ENCODE results near the gene KLHL29. TPM values are rescaled to one million over a fixed set of nuclear protein-coding genes. Genes with fewer than 3 reads are reported as not detected.

Gene KLHL29
- polyA plus RNA-seq, 1 donor from 2014 or later = 42.4 TPM

DNA sequence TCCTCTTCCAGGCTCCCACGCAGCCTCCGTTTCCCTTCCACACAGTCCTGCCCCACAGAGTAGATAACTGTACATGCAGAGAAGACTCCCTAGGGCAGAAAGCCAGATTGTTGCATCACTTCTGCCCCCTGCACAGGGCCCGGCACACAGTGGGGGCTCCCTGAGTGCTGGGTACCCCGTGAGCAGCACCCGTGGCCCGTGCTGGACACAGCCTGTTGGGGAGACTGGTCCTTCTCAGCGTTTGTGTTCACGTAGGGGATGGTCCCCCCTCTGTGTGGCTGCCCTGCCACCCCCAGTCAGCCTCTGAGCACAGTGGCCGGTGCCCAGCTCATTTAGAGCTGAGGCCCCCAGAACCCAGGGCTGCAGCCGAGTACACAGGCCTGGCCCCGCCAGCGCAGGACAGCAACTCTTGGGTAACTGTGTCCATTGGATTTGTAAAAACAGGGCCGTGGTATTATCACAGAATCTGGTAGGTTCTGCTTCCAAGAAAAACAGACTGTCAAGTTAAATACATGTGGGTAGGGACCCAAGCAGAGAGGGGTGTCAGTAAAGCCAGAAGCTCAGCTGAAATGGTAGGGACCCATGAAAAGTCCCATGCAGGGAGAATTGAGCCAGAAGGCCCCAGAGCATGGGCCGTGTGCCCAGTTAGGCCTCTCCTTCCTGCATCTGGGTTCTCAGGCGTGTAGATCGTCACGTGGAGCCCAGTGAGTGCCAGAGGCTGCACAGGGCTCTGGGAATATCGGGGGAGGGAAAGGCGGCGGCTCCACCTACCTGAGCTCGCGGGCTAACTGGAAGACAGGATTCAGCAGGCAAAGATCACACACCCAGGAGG lies 284.6 kb downstream of the KLHL29 start (continued):
- TF ChIP-seq, protein P1, sequence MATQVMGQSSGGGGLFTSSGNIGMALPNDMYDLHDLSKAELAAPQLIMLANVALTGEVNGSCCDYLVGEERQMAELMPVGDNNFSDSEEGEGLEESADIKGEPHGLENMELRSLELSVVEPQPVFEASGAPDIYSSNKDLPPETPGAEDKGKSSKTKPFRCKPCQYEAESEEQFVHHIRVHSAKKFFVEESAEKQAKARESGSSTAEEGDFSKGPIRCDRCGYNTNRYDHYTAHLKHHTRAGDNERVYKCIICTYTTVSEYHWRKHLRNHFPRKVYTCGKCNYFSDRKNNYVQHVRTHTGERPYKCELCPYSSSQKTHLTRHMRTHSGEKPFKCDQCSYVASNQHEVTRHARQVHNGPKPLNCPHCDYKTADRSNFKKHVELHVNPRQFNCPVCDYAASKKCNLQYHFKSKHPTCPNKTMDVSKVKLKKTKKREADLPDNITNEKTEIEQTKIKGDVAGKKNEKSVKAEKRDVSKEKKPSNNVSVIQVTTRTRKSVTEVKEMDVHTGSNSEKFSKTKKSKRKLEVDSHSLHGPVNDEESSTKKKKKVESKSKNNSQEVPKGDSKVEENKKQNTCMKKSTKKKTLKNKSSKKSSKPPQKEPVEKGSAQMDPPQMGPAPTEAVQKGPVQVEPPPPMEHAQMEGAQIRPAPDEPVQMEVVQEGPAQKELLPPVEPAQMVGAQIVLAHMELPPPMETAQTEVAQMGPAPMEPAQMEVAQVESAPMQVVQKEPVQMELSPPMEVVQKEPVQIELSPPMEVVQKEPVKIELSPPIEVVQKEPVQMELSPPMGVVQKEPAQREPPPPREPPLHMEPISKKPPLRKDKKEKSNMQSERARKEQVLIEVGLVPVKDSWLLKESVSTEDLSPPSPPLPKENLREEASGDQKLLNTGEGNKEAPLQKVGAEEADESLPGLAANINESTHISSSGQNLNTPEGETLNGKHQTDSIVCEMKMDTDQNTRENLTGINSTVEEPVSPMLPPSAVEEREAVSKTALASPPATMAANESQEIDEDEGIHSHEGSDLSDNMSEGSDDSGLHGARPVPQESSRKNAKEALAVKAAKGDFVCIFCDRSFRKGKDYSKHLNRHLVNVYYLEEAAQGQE (IDR thresholded peaks at IDR 0.05; ENCODE audit: borderline replicate concordance) = no peak
- TF ChIP-seq RAD21 (conservative IDR thresholded peaks at IDR 0.05) (no peak), TAF1 (IDR thresholded peaks at IDR 0.05; ENCODE audit: low read depth) (no peak)

DNA sequence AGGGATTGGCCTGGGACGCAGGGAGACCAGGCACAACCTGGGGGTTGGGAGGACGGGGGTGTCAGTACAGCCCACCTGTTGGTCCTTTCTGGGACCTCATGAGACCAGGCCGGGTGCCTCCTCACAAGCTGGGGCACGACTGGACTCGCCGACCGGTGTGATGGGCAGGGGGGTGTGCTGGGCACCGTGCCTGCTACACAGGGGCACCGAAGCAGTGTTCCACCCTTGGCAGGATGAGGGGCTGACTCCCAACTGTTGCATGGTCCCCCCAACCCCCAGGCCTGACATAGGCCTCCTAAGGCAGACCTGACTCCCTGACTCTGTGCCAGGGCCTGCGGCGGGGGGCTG lies 285.2 kb downstream of the KLHL29 start:
- no peak for TF ChIP-seq MXI1 (conservative IDR thresholded peaks at IDR 0.05; ENCODE audit: poor library complexity, severe bottlenecking)
- no peak for TF ChIP-seq SMC3 (conservative IDR thresholded peaks at IDR 0.05; ENCODE audit: poor library complexity)
- no peak for TF ChIP-seq POLR2AphosphoS5 (IDR thresholded peaks at IDR 0.05)
- TF ChIP-seq, protein P1 (IDR thresholded peaks at IDR 0.05; ENCODE audit: borderline replicate concordance) = no peak
- no peak for TF ChIP-seq EP300 (conservative IDR thresholded peaks at IDR 0.05; ENCODE audit: poor library complexity, severe bottlenecking)
- TF ChIP-seq, protein P2, sequence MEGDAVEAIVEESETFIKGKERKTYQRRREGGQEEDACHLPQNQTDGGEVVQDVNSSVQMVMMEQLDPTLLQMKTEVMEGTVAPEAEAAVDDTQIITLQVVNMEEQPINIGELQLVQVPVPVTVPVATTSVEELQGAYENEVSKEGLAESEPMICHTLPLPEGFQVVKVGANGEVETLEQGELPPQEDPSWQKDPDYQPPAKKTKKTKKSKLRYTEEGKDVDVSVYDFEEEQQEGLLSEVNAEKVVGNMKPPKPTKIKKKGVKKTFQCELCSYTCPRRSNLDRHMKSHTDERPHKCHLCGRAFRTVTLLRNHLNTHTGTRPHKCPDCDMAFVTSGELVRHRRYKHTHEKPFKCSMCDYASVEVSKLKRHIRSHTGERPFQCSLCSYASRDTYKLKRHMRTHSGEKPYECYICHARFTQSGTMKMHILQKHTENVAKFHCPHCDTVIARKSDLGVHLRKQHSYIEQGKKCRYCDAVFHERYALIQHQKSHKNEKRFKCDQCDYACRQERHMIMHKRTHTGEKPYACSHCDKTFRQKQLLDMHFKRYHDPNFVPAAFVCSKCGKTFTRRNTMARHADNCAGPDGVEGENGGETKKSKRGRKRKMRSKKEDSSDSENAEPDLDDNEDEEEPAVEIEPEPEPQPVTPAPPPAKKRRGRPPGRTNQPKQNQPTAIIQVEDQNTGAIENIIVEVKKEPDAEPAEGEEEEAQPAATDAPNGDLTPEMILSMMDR (IDR thresholded peaks at IDR 0.05; ENCODE audit: poor library complexity, severe bottlenecking) = no peak
- no peak for TF ChIP-seq TAF1 (IDR thresholded peaks at IDR 0.05; ENCODE audit: low read depth)
- no peak for TF ChIP-seq EZH2 (IDR thresholded peaks at IDR 0.05; ENCODE audit: borderline replicate concordance, insufficient read depth, low read length, poor library complexity, severe bottlenecking)
- TF ChIP-seq RAD21 (conservative IDR thresholded peaks at IDR 0.05) = no peak
- no peaks in the 10 kb centered on the region for H4K20me1 ChIP-seq (ENCODE audit: insufficient read depth)
- no peaks in the 10 kb centered on the region for H3F3A ChIP-seq (ENCODE audit: insufficient read depth, low read length, poor library complexity, severe bottlenecking)
- H3K9me2 ChIP-seq (ENCODE audit: insufficient read depth, low read length) = no peaks in the 10 kb centered on the region
- no peak overlapping the region for H2AFZ ChIP-seq (ENCODE audit: low read depth, low read length)
- H3K9me3 ChIP-seq (ENCODE audit: low read length) = no peaks in the 10 kb centered on the region
- H3K4me2 ChIP-seq (ENCODE audit: low read length) = no peak overlapping the region
- no peaks in the 10 kb centered on the region for H3K27me3 ChIP-seq (ENCODE audit: insufficient read depth, low read depth, low read length)
- H3K9ac ChIP-seq (ENCODE audit: low read length) = no peak overlapping the region
- no peaks in the 10 kb centered on the region for H3K79me2 ChIP-seq (replicated peaks; ENCODE audit: insufficient read depth, low read length)
- no peak overlapping the region for H3K4me3 ChIP-seq (ENCODE audit: low read length)
- no peaks in the 10 kb centered on the region for H3K36me3 ChIP-seq (ENCODE audit: insufficient read depth, low read length)
- no peak overlapping the region for H3K27ac ChIP-seq (ENCODE audit: low read length)
